Right renal pelvis (tissue), 4 donors: Measurements from ENCODE around the gene NUPR1. TPM values are rescaled to one million over a fixed set of nuclear protein-coding genes. Genes with fewer than 3 reads are reported as not detected.
"Not testable (repeated sequence)": the region's sequence is repeated elsewhere in the genome, so short reads cannot be mapped to it uniquely, and the experiment has no call there.

ENCODE experiments used
- DNase-seq, 4 donors: peaks; one replicate each; pipeline ENCODE4 v3.0.0-alpha.2; 2013; ENCODE audit warnings: low read depth in 4 of 4, low spot score in 3 of 4, missing footprints in 1 of 4
- polyA plus RNA-seq, 4 donors: library from polyadenylated mRNA; unstranded; fragments of 120-200 nt; gene quantifications; one replicate each; pipeline ENCODE4 v1.2.1, GENCODE V29; 2013; ENCODE audit not compliant: insufficient read length in 4 of 4

NUPR1 gene
- polyA plus RNA-seq, 4 donors, result 9.4 to 15.4 (median 11.4) TPM

- DNase-seq, result no peak
These were observed 10.3 kb downstream of the NUPR1 start for GRCh38 chr16:28528463-28528867.

DNA sequence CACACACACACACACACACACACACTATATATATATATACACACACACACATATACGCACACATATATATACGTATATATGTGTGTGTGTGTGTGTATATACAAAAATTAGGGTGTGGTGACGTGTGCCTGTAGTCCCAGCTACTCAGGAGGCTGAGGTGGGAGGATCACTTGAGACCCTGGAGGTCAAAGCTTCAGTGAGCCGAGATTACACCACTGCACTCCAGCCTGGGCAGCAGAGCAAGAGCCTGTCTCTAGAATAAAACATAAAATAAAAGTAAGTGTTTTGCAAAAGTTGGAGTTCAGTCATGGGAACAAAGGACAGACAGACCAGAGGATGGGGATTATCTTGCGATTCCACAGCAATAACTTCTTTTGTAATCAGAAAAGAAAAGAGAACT is 10.8 kb downstream of the NUPR1 start:
- no peak for DNase-seq

- not testable (repeated sequence) for DNase-seq
These were observed 11.5 kb downstream of the NUPR1 start for GRCh38 chr16:28527100-28527785.

DNA sequence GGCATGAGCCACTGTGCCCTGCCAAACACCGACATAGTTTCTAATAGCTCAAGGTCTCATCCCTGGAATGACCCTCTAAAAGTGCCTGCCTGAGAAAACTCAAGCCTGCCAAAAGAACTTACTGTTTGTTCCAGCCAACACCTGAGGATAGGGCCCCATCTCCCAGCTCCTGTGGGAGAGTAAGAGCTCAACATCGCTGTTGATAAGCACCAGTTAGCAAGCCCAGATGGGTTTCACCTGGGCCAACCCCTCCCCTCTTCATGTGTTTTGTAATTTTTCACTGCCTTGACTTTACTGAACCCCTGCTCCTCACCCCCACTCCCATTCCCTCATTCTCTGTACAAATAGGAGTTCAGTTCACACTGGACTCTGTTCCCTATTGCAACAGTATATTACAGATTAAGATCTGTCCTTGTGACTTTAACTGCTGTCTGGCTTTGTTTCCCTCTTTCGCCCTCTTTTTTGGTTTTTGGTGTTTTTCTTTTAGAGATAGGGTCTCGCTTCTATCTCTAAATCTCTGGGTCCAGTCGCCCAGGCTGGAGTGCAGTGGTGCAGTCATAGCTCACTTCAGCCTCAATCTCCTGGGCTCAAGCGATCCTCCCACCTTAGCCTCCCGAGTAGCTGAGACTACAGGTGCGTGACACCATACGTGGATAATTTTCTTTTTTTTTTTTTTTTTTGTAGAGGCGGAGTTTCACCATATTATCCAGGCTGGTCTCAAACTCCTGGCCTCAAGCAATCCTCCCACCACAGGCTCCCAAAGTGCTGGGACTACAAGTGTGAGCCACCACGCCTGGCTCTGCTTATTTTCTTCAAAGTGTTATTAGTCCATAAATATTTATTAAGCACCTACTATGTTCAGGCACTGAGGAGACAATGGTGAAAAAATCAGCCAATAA is 12.3 kb downstream of the NUPR1 start:
- no peak for DNase-seq

GRCh38 chr16:28524681-28525171 is 14.0 kb downstream of the NUPR1 start:
- no peak for DNase-seq

- DNase-seq, result no peak
These were observed 16.0 kb downstream of the NUPR1 start for GRCh38 chr16:28522792-28523191.

- DNase-seq, result no peak
These were observed 17.3 kb downstream of the NUPR1 start for GRCh38 chr16:28521436-28521835.

DNA sequence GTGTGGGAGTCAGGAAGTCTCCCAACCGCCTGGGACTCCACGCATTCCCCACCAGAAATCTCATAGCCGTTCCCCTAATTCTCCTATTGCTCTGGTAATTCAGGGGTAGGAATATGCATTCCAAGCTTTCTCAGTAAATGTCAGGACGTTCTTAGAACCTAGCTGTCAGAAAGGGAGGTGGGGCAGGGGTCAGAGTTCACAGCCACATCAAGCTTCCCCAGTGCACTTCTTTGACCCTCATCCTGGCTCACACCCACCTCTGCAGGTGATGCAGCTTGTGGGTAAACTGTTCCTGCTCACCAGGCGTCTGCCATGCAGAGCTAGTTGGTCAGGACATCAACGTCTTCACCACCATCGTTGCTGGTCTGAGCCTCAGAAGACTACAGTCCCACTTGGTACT is 18.1 kb downstream of the NUPR1 start:
- DNase-seq, result no peak

- DNase-seq, result no peak
These were observed 24.5 kb downstream of the NUPR1 start for GRCh38 chr16:28514246-28514645.

DNA sequence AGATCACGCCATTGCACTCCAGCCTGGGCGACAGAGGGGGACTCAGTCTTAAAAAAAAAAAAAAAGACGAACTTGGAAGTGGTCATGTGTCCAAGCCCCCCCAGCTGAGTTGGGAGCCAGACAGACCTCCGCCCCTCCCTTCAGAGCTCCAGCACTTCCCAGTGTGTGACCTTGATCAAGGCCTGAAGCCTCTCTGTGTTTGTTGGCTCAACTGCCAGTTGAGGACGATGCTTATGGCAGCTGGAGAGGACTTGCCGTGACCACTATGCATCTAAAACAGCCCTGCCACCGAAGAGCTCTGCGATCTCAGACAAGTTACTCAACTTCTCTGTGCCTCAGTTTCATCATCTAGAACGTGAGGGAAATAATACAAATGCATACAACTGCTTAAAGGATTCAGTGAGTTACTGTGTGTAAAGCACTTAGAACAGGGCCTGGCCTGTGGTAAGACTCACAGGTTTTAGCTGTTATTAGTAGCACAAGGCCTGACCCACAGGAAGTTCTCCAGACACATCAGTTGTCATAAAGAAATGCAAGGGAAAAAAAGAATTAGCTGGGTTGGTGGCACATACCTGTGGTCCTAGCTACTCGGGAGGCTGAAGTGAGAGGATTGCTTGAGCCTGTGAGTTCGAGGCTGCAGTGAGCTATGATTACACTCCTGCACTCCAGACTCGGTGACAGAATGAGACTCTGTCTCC is 25.1 kb downstream of the NUPR1 start:
- no peak for DNase-seq

GRCh38 chr16:28511801-28512789 is 26.7 kb downstream of the NUPR1 start:
- no peak for DNase-seq

- no peak for DNase-seq
These were observed 27.7 kb downstream of the NUPR1 start for GRCh38 chr16:28511031-28511430.

GRCh38 chr16:28505489-28506137 is 33.2 kb downstream of the NUPR1 start:
- DNase-seq, result no peak

- DNase-seq, result no peak
These were observed 33.9 kb downstream of the NUPR1 start for GRCh38 chr16:28504707-28505404.

GRCh38 chr16:28503470-28504259 is 35.1 kb downstream of the NUPR1 start:
- DNase-seq, result no peak

- DNase-seq, result no peak
These were observed 36.5 kb downstream of the NUPR1 start for GRCh38 chr16:28502290-28502689.

DNA sequence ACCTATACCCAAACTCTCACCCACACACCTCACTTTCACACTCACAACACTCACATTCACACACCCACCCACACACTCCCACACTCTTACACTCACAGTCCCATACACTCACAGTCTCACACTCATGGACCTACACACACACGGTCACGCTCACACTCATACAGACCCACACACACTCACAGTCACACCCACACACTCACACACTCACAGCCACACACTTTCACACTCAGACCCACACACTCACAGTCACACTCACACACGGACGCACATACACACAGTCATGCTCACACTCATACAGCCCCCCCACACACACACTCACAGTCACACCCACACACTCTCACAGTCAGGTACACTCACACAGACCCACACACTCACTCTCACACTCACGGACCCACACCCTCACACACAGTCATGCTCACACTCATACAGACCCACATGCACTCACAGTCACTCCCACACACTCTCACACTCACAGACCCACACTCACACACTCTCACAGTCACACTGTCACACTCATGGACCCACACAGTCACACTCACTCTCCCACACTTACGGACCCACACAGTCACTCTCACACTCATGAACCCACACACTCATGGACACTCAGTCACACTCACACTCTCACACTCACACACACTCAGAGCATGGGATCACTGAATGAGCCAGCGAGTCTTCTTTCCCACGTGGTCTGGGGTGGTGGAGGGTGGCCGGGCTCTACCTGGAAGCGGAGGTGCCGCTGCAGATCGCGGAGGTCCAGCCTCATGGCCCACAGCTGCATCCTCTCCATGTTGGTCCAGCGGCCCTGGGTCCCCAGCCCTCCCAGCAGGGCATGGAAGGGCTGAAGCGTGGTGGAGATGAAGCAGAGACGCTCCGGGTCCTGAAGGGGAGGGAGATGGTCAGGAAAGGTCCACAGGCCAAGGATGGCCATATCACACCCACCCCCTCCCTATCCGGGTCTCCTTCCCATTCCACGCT is 37.2 kb downstream of the NUPR1 start:
- no peak for DNase-seq
